Muscle of leg (tissue), 16 donors: ENCODE data around the gene BZW1. TPM values are rescaled to one million over a fixed set of nuclear protein-coding genes. Genes with fewer than 3 reads are reported as not detected.
A peak's percentile ranks its signal among the peaks of the same experiment; 100 is the strongest.

ENCODE experiments used
- DNase-seq: peaks from one replicate; pipeline ENCODE4 v3.0.0; 2013
- H3K27ac ChIP-seq: one replicate; pipeline ENCODE4 v1.5.1; 2013; ENCODE audit warnings: mild to moderate bottlenecking, low read length, control low read depth
- H3K27me3 ChIP-seq: one replicate; pipeline ENCODE4 v1.6.1; 2013; ENCODE audit warnings: low read length; ENCODE audit not compliant: control insufficient read depth, insufficient read depth
- H3K36me3 ChIP-seq: one replicate; pipeline ENCODE4 v1.6.1; 2013; ENCODE audit warnings: low read length; ENCODE audit not compliant: control insufficient read depth, insufficient read depth
- H3K4me1 ChIP-seq: one replicate; pipeline ENCODE4 v1.6.1; 2013; ENCODE audit warnings: low read length; ENCODE audit not compliant: control insufficient read depth, insufficient read depth
- H3K4me3 ChIP-seq: one replicate; pipeline ENCODE4 v1.5.1; 2013; ENCODE audit warnings: low read length, control low read depth
- H3K9me3 ChIP-seq: replicated peaks from 2 replicates; pipeline ENCODE4 v1.6.1; 2013; ENCODE audit warnings: low read depth, low read length; ENCODE audit not compliant: control insufficient read depth
- WGBS: methylation state at CpG from one replicate; pipeline ENCODE4 v1.1.5; 2013; ENCODE audit warnings: missing lambda C conversion rate; ENCODE audit not compliant: insufficient coverage; 5-methylcytosine and 5-hydroxymethylcytosine counted together
- long read RNA-seq, 11 donors: transcript quantifications; one replicate each; lab custom pipeline, GENCODE V29; 2026
- polyA plus RNA-seq, 8 donors: library from polyadenylated mRNA; unstranded; fragments of 120-200 nt; gene quantifications; one replicate each; pipeline versions ENCODE4 v1.2.1 to v1.2.3, GENCODE V29; 2013; ENCODE audit warnings: inconsistent platforms in 1 of 8, low replicate concordance in 1 of 8; ENCODE audit not compliant: insufficient read length in 8 of 8, insufficient read depth in 1 of 8
- total RNA-seq: library from RNA; stranded (reverse); fragments of 120-200 nt; gene quantifications from one replicate; pipeline ENCODE4 v1.2.4, GENCODE V29; 2013

The BZW1 gene
- total RNA-seq (139 TPM), polyA plus RNA-seq (100 to 1,000 TPM in 7 of 8 donors, 10 to 100 TPM in 1; 84.7 to 193 (median 131) TPM)
- long read RNA-seq, donor 1, full-length matches to known transcripts = 11 of 11 reads
- long read RNA-seq, donor 1, partial matches to known transcripts = 0 of 11 reads
- long read RNA-seq, donor 1, other reads (novel, unspliced or antisense) = 0 of 11 reads
- long read RNA-seq, donor 2, full-length matches to known transcripts = 4 of 4 reads
- long read RNA-seq, donor 2, partial matches to known transcripts = 0 of 4 reads
- long read RNA-seq, donor 2, other reads (novel, unspliced or antisense) = 0 of 4 reads
- long read RNA-seq, donor 3, full-length matches to known transcripts = 30 of 30 reads
- long read RNA-seq, donor 3, partial matches to known transcripts = 0 of 30 reads
- long read RNA-seq, donor 3, other reads (novel, unspliced or antisense) = 0 of 30 reads
- long read RNA-seq, donor 4, full-length matches to known transcripts = 14 of 14 reads
- long read RNA-seq, donor 4, partial matches to known transcripts = 0 of 14 reads
- long read RNA-seq, donor 4, other reads (novel, unspliced or antisense) = 0 of 14 reads
- long read RNA-seq, donor 5, full-length matches to known transcripts = 69 of 86 reads
- long read RNA-seq, donor 5, partial matches to known transcripts = 17 of 86 reads
- long read RNA-seq, donor 5, other reads (novel, unspliced or antisense) = 0 of 86 reads
- long read RNA-seq, donor 6, full-length matches to known transcripts = 40 of 431 reads
- long read RNA-seq, donor 6, partial matches to known transcripts = 264 of 431 reads
- long read RNA-seq, donor 6, other reads (novel, unspliced or antisense) = 127 of 431 reads
- long read RNA-seq, donor 7, full-length matches to known transcripts = 47 of 193 reads
- long read RNA-seq, donor 7, partial matches to known transcripts = 93 of 193 reads
- long read RNA-seq, donor 7, other reads (novel, unspliced or antisense) = 53 of 193 reads
- long read RNA-seq, donor 8, full-length matches to known transcripts = 30 of 30 reads
- long read RNA-seq, donor 8, partial matches to known transcripts = 0 of 30 reads
- long read RNA-seq, donor 8, other reads (novel, unspliced or antisense) = 0 of 30 reads
- long read RNA-seq, donor 9, full-length matches to known transcripts = 20 of 27 reads
- long read RNA-seq, donor 9, partial matches to known transcripts = 7 of 27 reads
- long read RNA-seq, donor 9, other reads (novel, unspliced or antisense) = 0 of 27 reads
- long read RNA-seq, donor 10, full-length matches to known transcripts = 52 of 59 reads
- long read RNA-seq, donor 10, partial matches to known transcripts = 0 of 59 reads
- long read RNA-seq, donor 10, other reads (novel, unspliced or antisense) = 7 of 59 reads
- long read RNA-seq, donor 11, full-length matches to known transcripts = 31 of 31 reads
- long read RNA-seq, donor 11, partial matches to known transcripts = 0 of 31 reads
- long read RNA-seq, donor 11, other reads (novel, unspliced or antisense) = 0 of 31 reads

DNA sequence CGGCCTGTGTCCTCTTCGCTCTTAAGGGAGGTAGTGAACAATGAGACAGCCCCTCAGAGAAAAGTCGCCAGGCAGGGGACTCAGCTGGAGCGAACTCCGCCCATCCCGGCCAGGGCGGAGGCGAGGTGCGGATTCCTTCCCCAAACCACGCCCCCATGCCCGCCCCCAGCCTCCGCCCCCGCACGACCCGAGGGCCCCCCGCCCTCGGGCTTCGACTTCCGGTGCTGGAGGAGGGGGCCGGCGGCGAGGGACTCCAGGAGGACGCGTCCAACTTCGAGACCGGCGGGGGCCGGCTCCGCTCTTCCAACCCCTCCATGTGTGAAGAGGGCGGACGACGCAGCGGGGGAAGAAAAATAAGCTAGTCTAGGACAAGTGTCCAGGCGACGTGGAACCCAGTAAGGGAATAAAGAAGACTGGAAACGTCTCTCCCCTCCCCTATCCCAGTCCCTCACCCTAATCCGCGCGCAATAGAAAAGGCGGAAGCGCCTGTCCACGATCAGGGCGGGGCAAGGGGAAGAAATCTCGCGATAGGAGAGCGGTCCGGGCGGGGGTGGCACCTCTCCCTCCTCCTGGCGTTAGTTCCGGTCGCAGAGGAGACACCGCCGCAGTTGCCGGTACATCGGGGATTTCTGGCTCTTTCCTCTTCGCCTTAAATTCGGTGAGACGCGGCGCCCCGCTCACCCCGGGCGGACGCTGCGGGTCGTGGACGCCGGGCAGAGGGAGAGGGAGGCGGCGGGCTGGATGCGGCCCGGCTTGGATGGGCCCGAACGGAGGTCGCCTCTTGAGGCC lies at the start of gene BZW1:
BZW1 (plus strand) TSS at position 578 of the 789 bp plus-strand sequence. CDS start 1,308 bp downstream, outside the sequence.
- peaks cover 14% of the 10 kb centered on the region for H3K36me3 ChIP-seq
- peak; percentile 99 for DNase-seq
- peaks cover 5% of the 10 kb centered on the region for H3K4me1 ChIP-seq
- WGBS = under 1% methylated on average over 47 of the region's 75 CpGs
- peak within 1 kb of the TSS; percentile 54 for H3K4me3 ChIP-seq
- peak within 1 kb of the TSS; percentile 99 for H3K27ac ChIP-seq
- H3K9me3 ChIP-seq = no peaks in the 10 kb centered on the region
- H3K27me3 ChIP-seq = no peaks in the 10 kb centered on the region

DNA sequence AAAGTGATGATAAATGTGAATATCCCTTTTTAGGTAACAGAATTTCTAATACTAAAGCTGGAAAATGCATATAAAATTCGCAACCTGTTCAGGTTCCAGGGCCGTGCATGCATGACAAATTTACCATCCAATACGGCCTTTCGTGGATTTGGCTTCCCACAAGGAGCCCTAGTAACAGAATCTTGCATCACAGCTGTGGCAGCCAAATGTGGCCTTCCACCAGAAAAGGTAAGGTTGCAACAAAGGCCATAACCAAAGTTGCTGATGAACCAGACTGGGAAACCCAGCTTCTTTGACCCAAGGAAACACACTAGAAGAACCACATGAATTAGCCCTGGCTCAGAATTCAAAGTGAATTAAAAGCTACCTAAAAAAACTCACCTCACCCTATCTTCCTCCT lies 49.6 kb upstream of the BZW1 start:
- H3K9me3 ChIP-seq = no peaks in the 10 kb centered on the region
- 100% methylated on average over 2 of the region's 4 CpGs for WGBS
- H3K36me3 ChIP-seq = no peaks in the 10 kb centered on the region
- no peak for DNase-seq
- no peak overlapping the region for H3K27ac ChIP-seq
- no peaks in the 10 kb centered on the region for H3K27me3 ChIP-seq
- no peak overlapping the region for H3K4me3 ChIP-seq
- H3K4me1 ChIP-seq = no peaks in the 10 kb centered on the region

DNA sequence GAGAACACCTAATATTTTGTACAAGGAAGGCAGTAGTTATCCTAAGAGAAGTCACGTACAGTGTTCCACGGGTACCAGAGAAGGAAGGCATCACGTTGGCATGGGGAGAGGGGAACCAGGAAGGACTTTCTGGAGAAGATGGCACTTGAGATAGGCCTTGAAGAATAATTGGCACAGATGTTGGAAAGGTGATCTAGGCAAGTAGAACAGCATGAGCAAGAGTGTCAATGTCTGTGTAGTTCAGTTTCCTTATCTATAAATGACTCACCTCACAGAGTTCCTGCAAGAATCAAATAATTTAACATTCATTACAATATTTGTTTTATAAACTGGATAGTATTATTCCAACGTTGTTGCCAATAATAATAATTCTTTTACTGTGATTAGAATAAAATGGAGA lies 48.3 kb upstream of the BZW1 start:
- H3K4me1 ChIP-seq = no peaks in the 10 kb centered on the region
- no peak overlapping the region for H3K27ac ChIP-seq
- no peak for DNase-seq
- H3K9me3 ChIP-seq = no peaks in the 10 kb centered on the region
- no peaks in the 10 kb centered on the region for H3K27me3 ChIP-seq
- H3K4me3 ChIP-seq = no peak overlapping the region
- 92% methylated on average over 3 of the region's 4 CpGs for WGBS
- no peaks in the 10 kb centered on the region for H3K36me3 ChIP-seq

DNA sequence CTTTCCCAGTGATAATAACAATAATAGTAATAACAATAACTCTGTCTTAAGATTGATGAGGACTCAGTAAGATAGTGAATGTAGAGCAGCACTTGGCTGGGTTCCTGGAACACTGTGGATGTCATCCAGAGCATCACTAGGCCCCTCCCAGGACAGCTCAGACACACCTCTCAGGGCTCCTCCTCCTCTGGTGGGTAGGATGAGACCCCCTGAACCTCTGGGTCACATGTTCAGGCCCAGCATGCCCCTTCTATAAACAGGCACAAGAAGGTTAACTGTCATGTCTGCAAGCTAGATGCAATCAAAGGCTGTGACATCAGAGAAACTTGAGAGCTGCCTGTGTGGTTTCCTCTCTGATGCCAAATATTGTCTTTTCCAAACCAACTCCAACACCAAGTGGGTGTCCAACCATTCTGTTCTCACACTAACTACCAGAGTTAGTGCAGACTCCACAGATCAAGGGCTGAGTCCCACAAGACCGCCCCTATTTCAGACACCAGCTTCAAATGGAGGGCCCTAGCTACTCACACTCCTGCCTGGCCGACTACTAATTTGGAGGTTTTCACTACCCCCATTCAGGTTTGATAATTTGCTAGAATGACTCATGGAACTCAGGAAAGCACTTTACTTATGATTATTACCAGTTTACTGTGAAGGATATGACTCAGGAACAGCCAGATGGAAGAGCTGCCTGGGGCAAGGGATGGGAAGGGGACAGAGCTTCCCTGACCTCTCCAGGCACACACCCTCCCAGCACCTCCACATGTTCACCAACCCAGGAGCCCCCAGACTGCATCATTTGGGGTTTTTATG lies 46.4 kb upstream of the BZW1 start:
- WGBS = 100% methylated on average over 1 of the region's 2 CpGs
- Histone ChIP-seq H3K27me3 (no peaks in the 10 kb centered on the region), H3K36me3 (no peaks in the 10 kb centered on the region), H3K27ac (no peak overlapping the region), H3K4me1 (no peaks in the 10 kb centered on the region), H3K9me3 (no peaks in the 10 kb centered on the region), H3K4me3 (no peak overlapping the region)
- no peak for DNase-seq

DNA sequence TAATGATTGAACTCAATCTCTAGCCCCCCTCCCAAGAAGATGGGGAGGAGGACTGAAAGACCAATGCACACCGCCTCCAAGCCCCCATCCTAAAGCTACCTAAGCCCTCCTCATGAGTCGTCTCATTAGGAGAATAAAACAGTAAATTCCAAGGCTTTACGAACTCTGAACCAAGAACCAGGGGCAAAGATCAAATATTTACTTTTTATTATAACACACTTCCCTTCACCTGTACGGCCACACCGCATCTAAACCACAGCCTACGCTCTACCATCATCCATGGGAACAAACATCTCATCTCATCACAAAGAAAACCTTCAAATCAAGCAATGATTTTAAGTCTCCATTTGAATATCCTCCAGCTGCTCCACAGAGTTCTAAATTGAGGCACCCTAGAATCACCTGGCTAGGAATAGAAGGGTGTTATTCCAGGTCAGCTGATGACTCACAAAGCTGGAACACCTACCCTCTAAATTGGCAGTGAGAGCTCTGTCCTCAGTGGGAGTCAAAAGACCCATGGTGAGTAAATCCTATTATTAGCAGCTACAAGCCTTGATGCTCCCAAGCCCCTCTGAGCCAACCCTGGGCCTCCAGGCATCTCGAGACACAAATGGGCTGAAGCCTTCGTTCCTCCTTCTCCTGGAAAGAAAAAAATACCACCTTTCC lies 45.6 kb upstream of the BZW1 start:
- H3K27ac ChIP-seq = no peak overlapping the region
- 88% methylated on average over 6 of the region's 8 CpGs for WGBS
- no peaks in the 10 kb centered on the region for H3K9me3 ChIP-seq
- DNase-seq = no peak
- H3K27me3 ChIP-seq = no peaks in the 10 kb centered on the region
- H3K36me3 ChIP-seq = no peaks in the 10 kb centered on the region
- no peaks in the 10 kb centered on the region for H3K4me1 ChIP-seq
- H3K4me3 ChIP-seq = no peak overlapping the region

DNA sequence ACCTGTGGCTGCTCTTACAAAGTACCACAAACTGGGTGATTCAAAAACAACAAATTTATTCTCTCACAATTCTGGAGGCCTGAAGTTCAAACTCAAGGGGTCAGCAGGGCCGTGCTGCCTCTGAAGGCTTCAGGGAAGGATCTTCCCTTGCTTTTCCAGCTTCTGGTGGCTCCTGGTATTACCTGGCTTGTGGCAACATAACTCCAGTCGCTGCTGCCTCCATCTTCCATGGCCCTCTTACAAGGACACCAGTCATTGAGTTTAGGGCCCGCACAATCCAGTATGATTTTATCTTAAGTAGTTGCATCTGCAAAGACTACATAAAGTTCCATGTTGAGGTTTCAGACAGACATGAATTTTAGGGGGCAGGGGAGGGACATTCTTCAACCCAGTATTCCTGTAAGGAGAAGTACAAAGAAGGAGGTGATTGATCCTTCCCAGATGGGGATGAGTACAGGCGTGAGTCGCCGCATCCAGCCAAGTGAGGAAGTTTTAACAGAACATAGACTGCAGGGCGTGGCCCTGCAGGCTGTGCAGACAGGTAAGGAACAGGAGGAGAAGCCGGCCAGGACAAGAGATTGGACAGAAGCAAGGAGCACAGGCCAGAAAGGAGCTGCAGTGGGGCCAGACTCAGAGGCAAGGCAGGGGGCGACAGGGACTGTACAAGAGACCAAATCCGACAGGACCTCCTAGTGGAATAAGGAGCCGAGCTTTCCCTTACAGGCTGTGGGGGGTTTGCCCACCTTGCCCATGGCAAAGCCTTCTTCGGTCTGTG lies 44.4 kb upstream of the BZW1 start:
- no peaks in the 10 kb centered on the region for H3K4me1 ChIP-seq
- peaks cover under 1% of the 10 kb centered on the region for H3K27me3 ChIP-seq
- no peak for DNase-seq
- no peaks in the 10 kb centered on the region for H3K9me3 ChIP-seq
- H3K4me3 ChIP-seq = no peak overlapping the region
- no peak overlapping the region for H3K27ac ChIP-seq
- no peaks in the 10 kb centered on the region for H3K36me3 ChIP-seq
- WGBS = 67% methylated on average over 11 of the region's 12 CpGs

DNA sequence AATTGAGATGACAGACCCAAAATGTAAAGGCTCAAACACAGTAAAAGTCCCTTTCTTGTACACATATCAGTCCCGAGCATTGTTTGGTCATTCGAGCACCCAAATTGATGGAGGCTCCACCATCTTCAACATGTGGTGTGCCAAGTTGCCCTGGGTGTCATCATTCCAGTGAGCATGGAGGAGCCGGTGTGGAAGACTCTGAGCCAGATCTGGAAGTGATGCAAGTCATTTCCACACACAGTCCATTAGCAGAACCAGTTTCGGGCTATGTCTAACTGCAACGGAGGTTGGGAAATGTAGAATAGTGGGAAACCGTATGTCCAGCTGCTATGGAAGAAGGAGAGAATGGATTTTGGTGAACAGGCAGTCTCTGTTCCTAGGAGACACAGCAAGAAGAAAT lies 40.9 kb upstream of the BZW1 start:
- no peak overlapping the region for H3K27ac ChIP-seq
- H3K36me3 ChIP-seq = no peaks in the 10 kb centered on the region
- WGBS = 76% methylated on average over 4 of the region's 6 CpGs
- no peak for DNase-seq
- no peaks in the 10 kb centered on the region for H3K4me1 ChIP-seq
- no peak overlapping the region for H3K4me3 ChIP-seq
- H3K9me3 ChIP-seq = peaks cover 5% of the 10 kb centered on the region
- peaks cover 2% of the 10 kb centered on the region for H3K27me3 ChIP-seq

DNA sequence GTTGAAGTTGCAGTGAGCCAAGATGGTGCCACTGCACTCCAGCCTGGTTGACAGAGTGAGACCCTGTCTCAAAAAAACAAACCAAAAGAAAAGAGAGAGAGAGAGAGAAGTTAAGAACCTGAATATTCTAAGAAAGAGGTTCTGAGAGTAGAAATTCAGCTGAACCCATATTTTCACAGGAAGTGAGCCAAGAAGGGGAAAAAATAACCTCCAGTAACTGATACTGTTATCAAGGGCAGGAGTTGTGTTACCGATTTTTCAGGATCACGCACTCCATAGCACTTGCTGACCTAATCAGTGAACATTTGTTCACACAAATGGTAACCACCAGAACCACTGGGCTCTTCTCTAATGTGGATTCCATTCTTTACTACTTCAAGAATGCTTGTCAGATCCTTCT lies 39.1 kb upstream of the BZW1 start:
- H3K9me3 ChIP-seq = peaks cover 5% of the 10 kb centered on the region
- H3K4me1 ChIP-seq = no peaks in the 10 kb centered on the region
- no peak overlapping the region for H3K4me3 ChIP-seq
- no peaks in the 10 kb centered on the region for H3K36me3 ChIP-seq
- peaks cover 2% of the 10 kb centered on the region for H3K27me3 ChIP-seq
- 90% methylated on average over 2 of the region's 2 CpGs for WGBS
- no peak for DNase-seq
- H3K27ac ChIP-seq = no peak overlapping the region
